Esophagus squamous epithelium (tissue), 4 donors: ENCODE results near the gene CRB1.

ENCODE experiments used
- CTCF ChIP-seq, 6 experiments: fragments of 450-650 bp in 4 of 6; fragments of 200-600 bp in 2 of 6; sonication (generic) in 2 of 6; IDR thresholded peaks; one replicate each; pipeline ENCODE4 v1.5.1; 2016 to 2019; ENCODE audit warnings: antibody characterized with exemption in 6 of 6, mild to moderate bottlenecking in 4 of 6, moderate library complexity in 4 of 6
- POLR2A ChIP-seq, 4 donors: fragments of 450-650 bp; IDR thresholded peaks; one replicate each; pipeline ENCODE4 v1.6.1; 2017; ENCODE audit warnings: antibody characterized with exemption in 4 of 4, mild to moderate bottlenecking in 4 of 4, moderate library complexity in 3 of 4

GRCh38 chr1:197413564-197413963 is 145.5 kb downstream of the CRB1 start:
- no peak for TF ChIP-seq CTCF (IDR thresholded peaks at IDR 0.05)
- no peak for TF ChIP-seq POLR2A (IDR thresholded peaks at IDR 0.05)
